Islet precursor cell (in vitro differentiated cells): ENCODE results near the gene DDHD1.
"Not testable (repeated sequence)": the region's sequence is repeated elsewhere in the genome, so short reads cannot be mapped to it uniquely, and the experiment has no call there.

Experiments
- DNase-seq: peaks from one replicate; pipeline ENCODE4 v3.0.0-alpha.2; 2018

Gene DDHD1

GRCh38 chr14:53151523-53152183, 1.5 kb downstream of the DDHD1 start:
- DNase-seq, result peak; percentile 64

GRCh38 chr14:53149668-53150316, 3.3 kb downstream of the DDHD1 start:
- no peak for DNase-seq

- no peak for DNase-seq
These were observed 4.5 kb downstream of the DDHD1 start for GRCh38 chr14:53148671-53149070.

- no peak for DNase-seq
These were observed 5.2 kb downstream of the DDHD1 start for GRCh38 chr14:53147893-53148292.

- DNase-seq, result no peak
These were observed 5.9 kb downstream of the DDHD1 start for GRCh38 chr14:53147208-53147607.

GRCh38 chr14:53146739-53147138, 6.4 kb downstream of the DDHD1 start:
- no peak for DNase-seq

- DNase-seq, result no peak
These were observed 8.9 kb downstream of the DDHD1 start for GRCh38 chr14:53144244-53144643.

- DNase-seq, result no peak
These were observed 12.5 kb downstream of the DDHD1 start for GRCh38 chr14:53140585-53140984.

- DNase-seq, result no peak
These were observed 15.4 kb downstream of the DDHD1 start for GRCh38 chr14:53137568-53138203.

- not testable (repeated sequence) for DNase-seq
These were observed 22.6 kb downstream of the DDHD1 start for GRCh38 chr14:53130491-53130890.

- DNase-seq, result no peak
These were observed 24.7 kb downstream of the DDHD1 start for GRCh38 chr14:53128303-53129028.

- no peak for DNase-seq
These were observed 25.3 kb downstream of the DDHD1 start for GRCh38 chr14:53127832-53128231.

GRCh38 chr14:53127151-53127550, 26.0 kb downstream of the DDHD1 start:
- no peak for DNase-seq

GRCh38 chr14:53126731-53127130, 26.4 kb downstream of the DDHD1 start:
- DNase-seq, result no peak

- DNase-seq, result no peak
These were observed 28.3 kb downstream of the DDHD1 start for GRCh38 chr14:53124786-53125185.

GRCh38 chr14:53121419-53121818, 31.7 kb downstream of the DDHD1 start:
- DNase-seq, result not testable (repeated sequence)

GRCh38 chr14:53117479-53117878, 35.6 kb downstream of the DDHD1 start:
- DNase-seq, result peak; percentile 60

- DNase-seq, result no peak
These were observed 39.1 kb downstream of the DDHD1 start for GRCh38 chr14:53113989-53114388.

GRCh38 chr14:53110096-53110495, 43.0 kb downstream of the DDHD1 start:
- no peak for DNase-seq

- no peak for DNase-seq
These were observed 43.8 kb downstream of the DDHD1 start for GRCh38 chr14:53109105-53110041.

GRCh38 chr14:53108292-53109104, 44.6 kb downstream of the DDHD1 start:
- DNase-seq, result no peak

- no peak for DNase-seq
These were observed 46.4 kb downstream of the DDHD1 start for GRCh38 chr14:53106768-53107167.
